ENCODE measurements around the gene MMD.

DNA sequence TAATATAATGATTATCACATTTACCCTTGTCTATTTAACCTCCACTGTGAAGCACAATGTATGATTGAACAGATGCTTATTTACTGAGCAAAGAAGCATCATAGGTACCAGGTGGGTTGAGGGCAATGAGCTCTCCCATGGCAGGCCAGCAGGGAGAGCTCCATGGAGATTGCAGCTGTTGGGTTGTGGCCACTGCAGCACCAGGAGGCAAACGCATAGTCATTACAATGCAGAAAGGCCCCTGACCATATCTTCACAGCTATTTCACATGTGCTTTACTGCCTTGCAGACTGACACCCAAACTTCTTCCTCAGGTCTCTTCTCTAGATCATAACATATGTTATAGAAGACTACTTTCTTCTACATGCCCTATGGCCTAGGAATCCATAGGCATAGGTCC, 75.0 kb downstream of the MMD start:
- no peak for TF ChIP-seq LEF1 (IDR thresholded peaks at IDR 0.05; ENCODE audit: borderline replicate concordance)
- TF ChIP-seq ZNF384 (IDR thresholded peaks at IDR 0.05) = no peak
- TF ChIP-seq BHLHE40 (IDR thresholded peaks at IDR 0.05; ENCODE audit: borderline replicate concordance) = no peak
- no peak for TF ChIP-seq ELF4 (IDR thresholded peaks at IDR 0.05)
- no peak for TF ChIP-seq FOXM1 (IDR thresholded peaks at IDR 0.05; ENCODE audit: borderline replicate concordance)
- no peak for TF ChIP-seq ARNT (IDR thresholded peaks at IDR 0.05)
- TF ChIP-seq HDGF (IDR thresholded peaks at IDR 0.05; ENCODE audit: borderline replicate concordance) = no peak
